HG02943 (cell line): ENCODE measurements around the gene STRA6.

Source experiments
- ATAC-seq: cut with Tn5 transposase; IDR thresholded peaks from one replicate; pipeline ENCODE4 v1.9.1; 2021; ENCODE audit warnings: mild to moderate bottlenecking, low read depth, moderate library complexity; ENCODE audit not compliant: unreplicated experiment

The STRA6 gene

GRCh38 chr15:74202452-74203401 is at the start of gene STRA6:
Gene STRA6, minus strand, starts transcription at chr15:74202787. Its CDS starts 520 bp downstream, at chr15:74202267.
- ATAC-seq = no peak

GRCh38 chr15:74252291-74252690 is 49.7 kb upstream of the STRA6 start:
- ATAC-seq = no peak

GRCh38 chr15:74251131-74251811 is 48.7 kb upstream of the STRA6 start:
- no peak for ATAC-seq

- ATAC-seq = no peak
These were observed 47.7 kb upstream of the STRA6 start for GRCh38 chr15:74250266-74250665.

- ATAC-seq = no peak
These were observed 42.9 kb upstream of the STRA6 start for GRCh38 chr15:74245342-74245931.

- no peak for ATAC-seq
These were observed 42.3 kb upstream of the STRA6 start for GRCh38 chr15:74244822-74245341.

GRCh38 chr15:74243431-74243830 is 40.8 kb upstream of the STRA6 start:
- no peak for ATAC-seq

GRCh38 chr15:74242441-74243185 is 40.0 kb upstream of the STRA6 start:
- ATAC-seq = no peak

GRCh38 chr15:74240897-74241614 is 38.5 kb upstream of the STRA6 start:
- ATAC-seq = no peak

- no peak for ATAC-seq
These were observed 37.5 kb upstream of the STRA6 start for GRCh38 chr15:74240002-74240568.

GRCh38 chr15:74239051-74239705 is 36.6 kb upstream of the STRA6 start:
- no peak for ATAC-seq

GRCh38 chr15:74235962-74236361 is 33.4 kb upstream of the STRA6 start, which contains the start of gene CCDC33:
Gene CCDC33, plus strand, starts transcription at chr15:74236326. Its CDS starts 394 bp downstream, at chr15:74236720.
- ATAC-seq = no peak

GRCh38 chr15:74234598-74234875 is 31.9 kb upstream of the STRA6 start:
- ATAC-seq = no peak

- no peak for ATAC-seq
These were observed 31.4 kb upstream of the STRA6 start for GRCh38 chr15:74233851-74234597.

- ATAC-seq = no peak
These were observed 30.8 kb upstream of the STRA6 start for GRCh38 chr15:74233373-74233772.

- ATAC-seq = no peak
These were observed 28.9 kb upstream of the STRA6 start for GRCh38 chr15:74231475-74231874.

GRCh38 chr15:74229686-74230085 is 27.1 kb upstream of the STRA6 start:
- ATAC-seq = no peak

- ATAC-seq = no peak
These were observed 26.1 kb upstream of the STRA6 start for GRCh38 chr15:74228723-74229081.
